Rectal smooth muscle tissue (tissue), 1 donor: ENCODE measurements around the gene ROM1.
"Not testable (repeated sequence)": the region's sequence is repeated elsewhere in the genome, so short reads cannot be mapped to it uniquely, and the experiment has no call there.

ENCODE experiments used
- H3K27ac ChIP-seq: one replicate; pipeline ENCODE4 v1.7.0; 2013; ENCODE audit warnings: low read depth, low read length, inconsistent platforms
- H3K27me3 ChIP-seq: one replicate; pipeline ENCODE4 v1.7.0; 2013; ENCODE audit warnings: low read length; ENCODE audit not compliant: control insufficient read depth, insufficient read depth
- H3K36me3 ChIP-seq: one replicate; pipeline ENCODE4 v1.7.0; 2013; ENCODE audit warnings: low read length; ENCODE audit not compliant: control insufficient read depth, insufficient read depth
- H3K4me1 ChIP-seq: one replicate; pipeline ENCODE4 v1.7.0; 2013; ENCODE audit warnings: low read length; ENCODE audit not compliant: control insufficient read depth, insufficient read depth
- H3K4me3 ChIP-seq: one replicate; pipeline ENCODE4 v1.7.0; 2013; ENCODE audit warnings: low read length
- H3K9ac ChIP-seq: one replicate; pipeline ENCODE4 v1.7.0; 2013; ENCODE audit warnings: low read length

ROM1 gene

GRCh38 chr11:62574363-62575071 lies 38.5 kb upstream of the ROM1 start:
- H3K27me3 ChIP-seq: no peaks in the 10 kb centered on the region
- peak overlapping the region; percentile 71 for H3K9ac ChIP-seq
- peak overlapping the region; percentile 91 for H3K27ac ChIP-seq
- peaks cover 20% of the 10 kb centered on the region for H3K4me1 ChIP-seq
- peak overlapping the region; percentile 69 for H3K4me3 ChIP-seq
- H3K36me3 ChIP-seq: peaks cover 27% of the 10 kb centered on the region

- Histone ChIP-seq H3K4me3 (peak overlapping the region; percentile 69), H3K36me3 (peaks cover 26% of the 10 kb centered on the region), H3K9ac (no peak overlapping the region), H3K27me3 (no peaks in the 10 kb centered on the region), H3K27ac (peak overlapping the region; percentile 91), H3K4me1 (peaks cover 20% of the 10 kb centered on the region)
Measured at GRCh38 chr11:62575156-62575555, 37.9 kb upstream of the ROM1 start.

GRCh38 chr11:62575837-62576236 lies 37.2 kb upstream of the ROM1 start:
- Histone ChIP-seq H3K27me3 (no peaks in the 10 kb centered on the region), H3K27ac (no peak overlapping the region), H3K4me1 (peaks cover 20% of the 10 kb centered on the region), H3K36me3 (peaks cover 22% of the 10 kb centered on the region), H3K9ac (no peak overlapping the region), H3K4me3 (peak overlapping the region; percentile 69)

GRCh38 chr11:62577046-62577714 lies 35.9 kb upstream of the ROM1 start:
- H3K36me3 ChIP-seq: peaks cover 21% of the 10 kb centered on the region
- no peak overlapping the region for H3K27ac ChIP-seq
- no peak overlapping the region for H3K9ac ChIP-seq

GRCh38 chr11:62578541-62578940 lies 34.5 kb upstream of the ROM1 start:
- no peak overlapping the region for H3K27ac ChIP-seq
- no peak overlapping the region for H3K9ac ChIP-seq
- H3K36me3 ChIP-seq: peaks cover 19% of the 10 kb centered on the region

More at GRCh38 chr11:62577046-62577714, 35.9 kb upstream of the ROM1 start:
- Histone ChIP-seq H3K4me3 (no peak overlapping the region), H3K27me3 (no peaks in the 10 kb centered on the region), H3K4me1 (peaks cover 19% of the 10 kb centered on the region)

GRCh38 chr11:62579252-62579651 lies 33.8 kb upstream of the ROM1 start:
- Histone ChIP-seq H3K9ac (no peak overlapping the region), H3K27ac (no peak overlapping the region), H3K27me3 (no peaks in the 10 kb centered on the region), H3K36me3 (peaks cover 19% of the 10 kb centered on the region), H3K4me1 (peaks cover 13% of the 10 kb centered on the region), H3K4me3 (no peak overlapping the region)

More at GRCh38 chr11:62578541-62578940, 34.5 kb upstream of the ROM1 start:
- Histone ChIP-seq H3K4me3 (no peak overlapping the region), H3K4me1 (peaks cover 14% of the 10 kb centered on the region), H3K27me3 (no peaks in the 10 kb centered on the region)

- Histone ChIP-seq H3K4me1 (no peaks in the 10 kb centered on the region), H3K27ac (no peak overlapping the region), H3K36me3 (peaks cover 22% of the 10 kb centered on the region), H3K27me3 (no peaks in the 10 kb centered on the region), H3K4me3 (no peak overlapping the region), H3K9ac (no peak overlapping the region)
Measured at GRCh38 chr11:62580959-62581715, 31.9 kb upstream of the ROM1 start.

- not testable (repeated sequence) for H3K27me3 ChIP-seq, H3K27ac ChIP-seq, H3K4me1 ChIP-seq, H3K9ac ChIP-seq, H3K4me3 ChIP-seq
- H3K36me3 ChIP-seq: peaks cover 16% of the 10 kb centered on the region
Measured at GRCh38 chr11:62581735-62582134, 31.3 kb upstream of the ROM1 start.

- H3K4me3 ChIP-seq, H3K27ac ChIP-seq, H3K27me3 ChIP-seq, H3K4me1 ChIP-seq, H3K9ac ChIP-seq: not testable (repeated sequence)
- H3K36me3 ChIP-seq: peaks cover 23% of the 10 kb centered on the region
Measured at GRCh38 chr11:62585356-62585755, 27.7 kb upstream of the ROM1 start.

GRCh38 chr11:62588966-62589637 lies 24.0 kb upstream of the ROM1 start:
- Histone ChIP-seq H3K27ac (no peak overlapping the region), H3K4me1 (peaks cover 15% of the 10 kb centered on the region), H3K36me3 (peaks cover 20% of the 10 kb centered on the region), H3K4me3 (no peak overlapping the region), H3K9ac (no peak overlapping the region), H3K27me3 (no peaks in the 10 kb centered on the region)

- Histone ChIP-seq H3K4me3 (peak within 1 kb of the TSS; percentile 93), H3K4me1 (peaks cover 15% of the 10 kb centered on the region), H3K27ac (peak within 1 kb of the TSS; percentile 93), H3K27me3 (no peaks in the 10 kb centered on the region), H3K9ac (peak within 1 kb of the TSS; percentile 88), H3K36me3 (peaks cover 39% of the 10 kb centered on the region)
Measured at GRCh38 chr11:62591448-62592145, 21.5 kb upstream of the ROM1 start, which contains the start of gene TUT1. Gene TUT1, minus strand, starts transcription at chr11:62591523. Its CDS starts 38 bp downstream, at chr11:62591485.
